Ascending aorta (tissue), 2 donors: Measurements from ENCODE around the gene RNF225. TPM values are rescaled to one million over a fixed set of nuclear protein-coding genes. Genes with fewer than 3 reads are reported as not detected.
"Not testable (repeated sequence)": the region's sequence is repeated elsewhere in the genome, so short reads cannot be mapped to it uniquely, and the experiment has no call there.

Source experiments
- DNase-seq, 2 donors: peaks; one replicate each; pipeline ENCODE4 v3.0.0-alpha.2; 2019; ENCODE audit warnings: low spot score in 2 of 2
- H3K27ac ChIP-seq, 2 donors: fragments of 200-600 bp; sonication (generic); one replicate each; pipeline ENCODE4 v1.5.1; 2016 to 2017; ENCODE audit warnings: mild to moderate bottlenecking in 1 of 2
- H3K27me3 ChIP-seq: fragments of 200-600 bp; sonication (generic); one replicate; pipeline ENCODE4 v1.5.1; 2017
- H3K36me3 ChIP-seq, 2 donors: fragments of 200-600 bp; sonication (generic); one replicate each; pipeline ENCODE4 v1.5.1; 2016
- H3K4me1 ChIP-seq, 2 donors: fragments of 200-600 bp; sonication (generic); one replicate each; pipeline ENCODE4 v1.5.1; 2016 to 2017; ENCODE audit warnings: mild to moderate bottlenecking in 1 of 2
- H3K4me3 ChIP-seq, 2 donors: fragments of 200-600 bp; sonication (generic); one replicate each; pipeline ENCODE4 v1.5.1; 2016 to 2017; ENCODE audit warnings: mild to moderate bottlenecking in 1 of 2
- H3K9me3 ChIP-seq, 2 donors: fragments of 200-600 bp; sonication (generic); one replicate each; pipeline ENCODE4 v1.5.1; 2016
- intact Hi-C: fragments of 100-400 bp; cut with DNase I; formaldehyde crosslinking; loops from one replicate; pipeline ENCODE4 v1.15.1; 2023
- total RNA-seq: library from RNA; depleted of rRNA; stranded (reverse); fragments of >200 nt; gene quantifications from one replicate; pipeline ENCODE4 v1.1.0, GENCODE V29; 2016
- TF ChIP-seq, protein P1 (sequence below), 3 experiments: fragments of 200-600 bp in 2 of 3; fragments of 450-650 bp in 1 of 3; sonication (generic) in 2 of 3; IDR thresholded peaks; one replicate each; pipeline ENCODE4 v1.5.1; 2016 to 2019; ENCODE audit warnings: antibody characterized with exemption in 3 of 3, mild to moderate bottlenecking in 1 of 3, moderate library complexity in 1 of 3

RNF225 gene
- total RNA-seq, 1 donor from 2014 or later, result not detected

DNA sequence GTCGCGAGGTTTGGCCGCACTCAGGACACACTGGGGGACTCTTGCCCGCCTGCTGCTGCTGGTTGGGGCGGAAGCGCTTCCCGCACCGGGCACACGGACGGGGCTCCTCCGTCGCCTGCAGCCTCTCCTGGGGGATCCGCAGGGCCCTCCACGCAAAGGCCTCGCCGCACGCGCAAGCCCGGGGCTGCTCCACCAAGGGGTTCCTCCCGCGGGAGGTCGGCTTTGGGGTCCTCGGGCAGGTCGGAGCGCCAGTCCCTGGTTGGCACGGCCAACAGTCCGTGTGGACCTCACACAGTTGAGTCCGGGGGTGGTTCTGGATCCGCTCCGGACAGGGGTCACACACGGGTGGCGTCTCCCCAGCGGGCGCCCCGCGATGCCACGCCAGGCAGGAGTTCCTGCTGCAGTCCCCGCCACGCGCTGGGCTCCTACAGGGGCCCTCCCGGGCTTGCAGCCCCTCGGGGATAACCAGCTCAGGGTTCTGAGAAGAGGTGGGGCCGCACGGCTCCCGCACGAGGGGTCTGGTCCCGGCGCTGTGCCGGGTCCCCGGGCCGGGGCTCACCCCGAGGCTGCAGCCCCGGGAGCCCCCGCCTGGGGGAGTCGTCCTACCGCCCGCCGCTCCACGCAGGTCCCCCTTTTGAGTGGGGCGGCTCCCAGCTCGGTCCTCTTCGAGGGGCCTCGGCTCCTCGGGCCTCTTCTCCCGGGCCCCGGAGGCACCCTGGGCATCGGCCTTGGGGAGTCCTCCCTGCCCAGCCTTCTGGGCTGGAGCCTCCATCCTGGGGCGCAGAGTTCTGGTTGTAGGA lies 26.7 kb upstream of the RNF225 start:
- intact Hi-C loops, result no loop called here
- TF ChIP-seq, protein P1, sequence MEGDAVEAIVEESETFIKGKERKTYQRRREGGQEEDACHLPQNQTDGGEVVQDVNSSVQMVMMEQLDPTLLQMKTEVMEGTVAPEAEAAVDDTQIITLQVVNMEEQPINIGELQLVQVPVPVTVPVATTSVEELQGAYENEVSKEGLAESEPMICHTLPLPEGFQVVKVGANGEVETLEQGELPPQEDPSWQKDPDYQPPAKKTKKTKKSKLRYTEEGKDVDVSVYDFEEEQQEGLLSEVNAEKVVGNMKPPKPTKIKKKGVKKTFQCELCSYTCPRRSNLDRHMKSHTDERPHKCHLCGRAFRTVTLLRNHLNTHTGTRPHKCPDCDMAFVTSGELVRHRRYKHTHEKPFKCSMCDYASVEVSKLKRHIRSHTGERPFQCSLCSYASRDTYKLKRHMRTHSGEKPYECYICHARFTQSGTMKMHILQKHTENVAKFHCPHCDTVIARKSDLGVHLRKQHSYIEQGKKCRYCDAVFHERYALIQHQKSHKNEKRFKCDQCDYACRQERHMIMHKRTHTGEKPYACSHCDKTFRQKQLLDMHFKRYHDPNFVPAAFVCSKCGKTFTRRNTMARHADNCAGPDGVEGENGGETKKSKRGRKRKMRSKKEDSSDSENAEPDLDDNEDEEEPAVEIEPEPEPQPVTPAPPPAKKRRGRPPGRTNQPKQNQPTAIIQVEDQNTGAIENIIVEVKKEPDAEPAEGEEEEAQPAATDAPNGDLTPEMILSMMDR (IDR thresholded peaks at IDR 0.05), result no peak
- no peaks in the 10 kb centered on the region for H3K4me1 ChIP-seq
- no peak overlapping the region for H3K4me3 ChIP-seq
- no peaks in the 10 kb centered on the region for H3K27me3 ChIP-seq
- H3K9me3 ChIP-seq, result no peaks in the 10 kb centered on the region
- no peak overlapping the region for H3K27ac ChIP-seq
- no peak for DNase-seq
- no peaks in the 10 kb centered on the region for H3K36me3 ChIP-seq

GRCh38 chr19:58372311-58373133 lies 22.9 kb upstream of the RNF225 start:
- no peaks in the 10 kb centered on the region for H3K27me3 ChIP-seq
- H3K36me3 ChIP-seq, result no peaks in the 10 kb centered on the region
- H3K4me1 ChIP-seq, result no peaks in the 10 kb centered on the region
- no peaks in the 10 kb centered on the region for H3K9me3 ChIP-seq
- TF ChIP-seq, protein P1 (IDR thresholded peaks at IDR 0.05), result no peak
- intact Hi-C loops, result no loop called here
- no peak for DNase-seq
- no peak overlapping the region for H3K27ac ChIP-seq
- no peak overlapping the region for H3K4me3 ChIP-seq

DNA sequence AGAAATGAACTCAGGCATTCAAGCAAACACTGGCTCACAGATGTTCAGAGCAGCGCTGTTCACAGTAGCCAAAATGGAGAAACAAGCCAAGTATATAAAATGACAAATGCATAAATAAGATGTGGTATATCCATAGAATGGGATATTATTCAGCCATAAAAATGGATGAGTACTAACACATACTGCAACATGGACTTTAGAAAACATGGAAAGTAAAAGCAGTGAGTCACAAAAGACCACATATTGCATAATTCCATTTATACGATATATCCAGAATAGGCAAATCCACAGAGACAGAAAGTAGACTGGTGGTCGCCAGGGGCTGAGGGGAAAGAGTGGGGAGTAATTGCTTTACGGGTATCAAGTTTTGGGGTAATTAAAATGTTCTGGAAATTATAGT lies 21.3 kb upstream of the RNF225 start:
- DNase-seq, result no peak
- TF ChIP-seq, protein P1 (IDR thresholded peaks at IDR 0.05), result no peak
- Histone ChIP-seq H3K36me3 (no peaks in the 10 kb centered on the region), H3K4me3 (no peak overlapping the region), H3K9me3 (no peaks in the 10 kb centered on the region), H3K27me3 (no peaks in the 10 kb centered on the region), H3K27ac (no peak overlapping the region), H3K4me1 (no peaks in the 10 kb centered on the region)
- intact Hi-C loops, result no loop called here

- H3K4me3 ChIP-seq, H3K27ac ChIP-seq, intact Hi-C loops, DNase-seq, H3K27me3 ChIP-seq, H3K36me3 ChIP-seq, H3K9me3 ChIP-seq: not testable (repeated sequence)
- H3K4me1 ChIP-seq, result peaks cover 3 to 12% of the 10 kb centered on the region in 2 donors
These were observed 18.7 kb upstream of the RNF225 start for GRCh38 chr19:58376724-58377123.

GRCh38 chr19:58379246-58379645 lies 16.2 kb upstream of the RNF225 start:
- H3K27me3 ChIP-seq, result no peaks in the 10 kb centered on the region
- H3K4me3 ChIP-seq, result no peak overlapping the region
- H3K27ac ChIP-seq, result no peak overlapping the region
- intact Hi-C loops, result no loop called here
- peaks cover 3 to 16% of the 10 kb centered on the region in 2 donors for H3K4me1 ChIP-seq
- H3K9me3 ChIP-seq, result no peaks in the 10 kb centered on the region
- TF ChIP-seq, protein P1 (IDR thresholded peaks at IDR 0.05), result no peak
- no peak for DNase-seq
- no peaks in the 10 kb centered on the region for H3K36me3 ChIP-seq
